MCF 10A (cell line): Measurements from ENCODE around the gene ACP6. TPM values are rescaled to one million over a fixed set of nuclear protein-coding genes. Genes with fewer than 3 reads are reported as not detected.

Experiments used
- BruUV-seq: library from RNA; stranded (reverse); fragments of 400-500 nt; replicated peaks from 2 replicates; lab custom pipeline; 2021; lab: Mats Ljungman, UMichigan
- CTCF ChIA-PET: fragments of 300-600 bp; sonication (Branson Sonifier 250); formaldehyde crosslinking; extraction: SDS; loops from one replicate; lab custom pipeline; 2021; ENCODE audit warnings: antibody characterized with exemption, inconsistent platforms; lab: Yijun Ruan, JAX
- POLR2A ChIA-PET: fragments of 300-600, 350-650 bp; sonication (Branson Sonifier 250); formaldehyde crosslinking; extraction: SDS; loops from one replicate; lab custom pipeline; 2020; ENCODE audit warnings: antibody characterized with exemption, inconsistent platforms; lab: Yijun Ruan, JAX
- DNase-seq: peaks from one replicate; pipeline ENCODE4 v3.0.0-alpha.2; 2018; ENCODE audit not compliant: unreplicated experiment
- H3K27ac Mint-ChIP-seq: one replicate; pipeline ENCODE4 v1.8.0; 2022; ENCODE audit warnings: mild to moderate bottlenecking, low read depth, mixed read lengths; ENCODE audit not compliant: unreplicated experiment
- H3K27me3 Mint-ChIP-seq: one replicate; pipeline ENCODE4 v1.8.0; 2022; ENCODE audit warnings: mixed read lengths; ENCODE audit not compliant: insufficient read depth, unreplicated experiment
- H3K36me3 Mint-ChIP-seq: one replicate; pipeline ENCODE4 v1.8.0; 2022; ENCODE audit warnings: mild to moderate bottlenecking, moderate library complexity, mixed read lengths; ENCODE audit not compliant: insufficient read depth, unreplicated experiment
- H3K4me1 Mint-ChIP-seq: one replicate; pipeline ENCODE4 v1.8.0; 2022; ENCODE audit warnings: mixed read lengths; ENCODE audit not compliant: insufficient read depth, unreplicated experiment
- H3K4me3 Mint-ChIP-seq: one replicate; pipeline ENCODE4 v1.8.0; 2022; ENCODE audit warnings: mild to moderate bottlenecking, moderate library complexity, mixed read lengths; ENCODE audit not compliant: unreplicated experiment
- H3K9me3 Mint-ChIP-seq: one replicate; pipeline ENCODE4 v1.8.0; 2022; ENCODE audit warnings: mixed read lengths; ENCODE audit not compliant: unreplicated experiment
- CTCF ChIP-seq: fragments of 200-600 bp; IDR thresholded peaks from one replicate; pipeline ENCODE4 v1.8.0; 2022; ENCODE audit warnings: antibody characterized with exemption, mild to moderate bottlenecking; ENCODE audit not compliant: unreplicated experiment
- intact Hi-C: fragments of 100-400 bp; cut with micrococcal nuclease; formaldehyde crosslinking; loops from 2 replicates; pipeline ENCODE4 v1.14.1; 2022
- total RNA-seq: library from RNA; stranded (reverse); gene quantifications from 2 replicates; pipeline ENCODE4 v1.2.3, GENCODE V29; 2022

The ACP6 gene
- total RNA-seq, 1 experiment from 2014 or later, result 40.5 TPM

- Mint-ChIP-seq H3K27ac (peak overlapping the region; percentile 52), H3K9me3 (peaks cover 12% of the 10 kb centered on the region), H3K4me1 (peaks cover 20% of the 10 kb centered on the region), H3K4me3 (no peak overlapping the region), H3K27me3 (no peaks in the 10 kb centered on the region), H3K36me3 (no peaks in the 10 kb centered on the region)
- DNase-seq, result peak; percentile 72
- no peak for TF ChIP-seq CTCF
- ChIA-PET POLR2A (interaction anchor here (1.5 kb wide), 1 partner anchor 11 kb away, joined by 3 read pairs; no protein-coding TSS in a partner anchor), CTCF (interaction anchor here (0.6 to 1.8 kb wide), 7 partner anchors 13 to 227 kb away, joined by 3 to 7 read pairs (median 4); no protein-coding TSS in a partner anchor)
- intact Hi-C loops, result no loop called here
- BruUV-seq, result no TSS peak
Observed at GRCh38 chr1:147676311-147677085, 6.2 kb upstream of the ACP6 start.

- no peaks in the 10 kb centered on the region for H3K27me3 Mint-ChIP-seq
- ChIA-PET CTCF (interaction anchor here (0.6 to 2.8 kb wide), 5 partner anchors 9 to 219 kb away, joined by 3 to 13 read pairs (median 6); no protein-coding TSS in a partner anchor), POLR2A (no interaction called here)
- no TSS peak for BruUV-seq
- TF ChIP-seq CTCF, result no peak
- no peaks in the 10 kb centered on the region for H3K36me3 Mint-ChIP-seq
- intact Hi-C loops, result no loop called here
- H3K4me3 Mint-ChIP-seq, result no peak overlapping the region
- peaks cover 27% of the 10 kb centered on the region for H3K4me1 Mint-ChIP-seq
- peaks cover 7% of the 10 kb centered on the region for H3K9me3 Mint-ChIP-seq
- H3K27ac Mint-ChIP-seq, result no peak overlapping the region
- no peak for DNase-seq
Observed at GRCh38 chr1:147673816-147674215, 3.5 kb upstream of the ACP6 start.

GRCh38 chr1:147673406-147673805 lies 3.1 kb upstream of the ACP6 start:
- intact Hi-C loops, result no loop called here
- Mint-ChIP-seq H3K9me3 (peaks cover 7% of the 10 kb centered on the region), H3K27ac (no peak overlapping the region), H3K36me3 (no peaks in the 10 kb centered on the region), H3K4me1 (peaks cover 31% of the 10 kb centered on the region), H3K4me3 (no peak overlapping the region), H3K27me3 (no peaks in the 10 kb centered on the region)
- no TSS peak for BruUV-seq
- POLR2A ChIA-PET, result no interaction called here
- CTCF ChIA-PET, result interaction anchor here (0.6 to 2.8 kb wide), 3 partner anchors 26 to 220 kb away, joined by 3 to 13 read pairs (median 6); no protein-coding TSS in a partner anchor
- DNase-seq, result no peak
- no peak for TF ChIP-seq CTCF
